Duodenal mucosa (tissue), 2 donors: ENCODE data around the gene HLA-A.

Source experiments
- H3K27ac ChIP-seq: one replicate; pipeline ENCODE4 v1.7.0; 2013; ENCODE audit warnings: low read depth, low read length
- H3K27me3 ChIP-seq, 2 donors: one replicate each; pipeline ENCODE4 v1.7.0; 2013; ENCODE audit warnings: low read length in 2 of 2, control low read depth in 1 of 2; ENCODE audit not compliant: insufficient read depth in 2 of 2, control insufficient read depth in 1 of 2
- H3K36me3 ChIP-seq, 2 donors: one replicate each; pipeline ENCODE4 v1.7.0; 2013; ENCODE audit warnings: low read length in 2 of 2, control low read depth in 1 of 2; ENCODE audit not compliant: insufficient read depth in 2 of 2, control insufficient read depth in 1 of 2
- H3K4me1 ChIP-seq, 2 donors: one replicate each; pipeline ENCODE4 v1.7.0; 2013; ENCODE audit warnings: low read length in 2 of 2, control low read depth in 1 of 2; ENCODE audit not compliant: insufficient read depth in 2 of 2, control insufficient read depth in 1 of 2
- H3K4me3 ChIP-seq, 2 donors: one replicate each; pipeline ENCODE4 v1.7.0; 2013; ENCODE audit warnings: low read length in 2 of 2, low read depth in 1 of 2
- H3K9ac ChIP-seq, 2 donors: one replicate each; pipeline ENCODE4 v1.7.0; 2013; ENCODE audit warnings: low read length in 2 of 2, low read depth in 1 of 2
- H3K9me3 ChIP-seq, 2 donors: one replicate each; pipeline ENCODE4 v1.7.0; 2013; ENCODE audit warnings: low read length in 2 of 2, control low read depth in 1 of 2; ENCODE audit not compliant: control insufficient read depth in 1 of 2

HLA-A gene

GRCh38 chr6:29981211-29981812 is 39.0 kb downstream of the HLA-A start:
- no peaks in the 10 kb centered on the region for H3K9me3 ChIP-seq
- H3K4me3 ChIP-seq, result peak overlapping the region in 1 of 2 donors; percentile 55
- no peak overlapping the region for H3K27ac ChIP-seq
- H3K36me3 ChIP-seq, result no peaks in the 10 kb centered on the region
- no peaks in the 10 kb centered on the region for H3K27me3 ChIP-seq
- H3K4me1 ChIP-seq, result peaks cover 17% of the 10 kb centered on the region in 2 donors
- no peak overlapping the region for H3K9ac ChIP-seq

GRCh38 chr6:29982097-29982496 is 39.8 kb downstream of the HLA-A start:
- Histone ChIP-seq H3K27me3 (no peaks in the 10 kb centered on the region), H3K4me3 (no peak overlapping the region), H3K4me1 (peaks cover 14 to 17% of the 10 kb centered on the region in 2 donors), H3K9me3 (no peaks in the 10 kb centered on the region), H3K9ac (no peak overlapping the region), H3K36me3 (no peaks in the 10 kb centered on the region), H3K27ac (no peak overlapping the region)

- no peak overlapping the region for H3K9ac ChIP-seq
- H3K4me3 ChIP-seq, result no peak overlapping the region
- H3K27ac ChIP-seq, result no peak overlapping the region
- H3K9me3 ChIP-seq, result no peaks in the 10 kb centered on the region
- no peaks in the 10 kb centered on the region for H3K27me3 ChIP-seq
- no peaks in the 10 kb centered on the region for H3K36me3 ChIP-seq
- H3K4me1 ChIP-seq, result peaks cover 8 to 10% of the 10 kb centered on the region in 2 donors
Measured at GRCh38 chr6:29984232-29984631, 41.9 kb downstream of the HLA-A start.

GRCh38 chr6:29984992-29985391 is 42.7 kb downstream of the HLA-A start:
- Histone ChIP-seq H3K4me1 (peaks cover 8 to 10% of the 10 kb centered on the region in 2 donors), H3K4me3 (no peak overlapping the region), H3K9me3 (no peaks in the 10 kb centered on the region), H3K9ac (no peak overlapping the region), H3K27ac (no peak overlapping the region), H3K27me3 (no peaks in the 10 kb centered on the region), H3K36me3 (no peaks in the 10 kb centered on the region)

- Histone ChIP-seq H3K27ac (no peak overlapping the region), H3K4me3 (no peak overlapping the region), H3K4me1 (peaks cover 4 to 9% of the 10 kb centered on the region in 2 donors), H3K36me3 (no peaks in the 10 kb centered on the region), H3K9me3 (no peaks in the 10 kb centered on the region), H3K27me3 (no peaks in the 10 kb centered on the region), H3K9ac (no peak overlapping the region)
Measured at GRCh38 chr6:29986179-29986781, 43.9 kb downstream of the HLA-A start.

GRCh38 chr6:29989211-29989610 is 46.9 kb downstream of the HLA-A start:
- Histone ChIP-seq H3K9me3 (no peaks in the 10 kb centered on the region), H3K4me1 (no peaks in the 10 kb centered on the region), H3K27me3 (no peaks in the 10 kb centered on the region), H3K27ac (no peak overlapping the region), H3K4me3 (no peak overlapping the region), H3K9ac (no peak overlapping the region), H3K36me3 (no peaks in the 10 kb centered on the region)

GRCh38 chr6:29990931-29991330 is 48.6 kb downstream of the HLA-A start:
- Histone ChIP-seq H3K9me3 (no peaks in the 10 kb centered on the region), H3K4me1 (no peaks in the 10 kb centered on the region), H3K9ac (no peak overlapping the region), H3K27ac (no peak overlapping the region), H3K36me3 (no peaks in the 10 kb centered on the region), H3K27me3 (no peaks in the 10 kb centered on the region), H3K4me3 (no peak overlapping the region)

GRCh38 chr6:29992807-29993206 is 50.5 kb downstream of the HLA-A start:
- no peak overlapping the region for H3K27ac ChIP-seq
- no peak overlapping the region for H3K4me3 ChIP-seq
- H3K36me3 ChIP-seq, result no peaks in the 10 kb centered on the region
- H3K9me3 ChIP-seq, result no peaks in the 10 kb centered on the region
- H3K9ac ChIP-seq, result no peak overlapping the region
- no peaks in the 10 kb centered on the region for H3K4me1 ChIP-seq
- no peaks in the 10 kb centered on the region for H3K27me3 ChIP-seq

GRCh38 chr6:29994826-29995225 is 52.5 kb downstream of the HLA-A start:
- H3K4me1 ChIP-seq, result no peaks in the 10 kb centered on the region

GRCh38 chr6:29995340-29995777 is 53.0 kb downstream of the HLA-A start:
- Histone ChIP-seq H3K4me3 (no peak overlapping the region), H3K9ac (no peak overlapping the region), H3K36me3 (no peaks in the 10 kb centered on the region), H3K9me3 (no peaks in the 10 kb centered on the region), H3K4me1 (no peaks in the 10 kb centered on the region), H3K27me3 (no peaks in the 10 kb centered on the region), H3K27ac (no peak overlapping the region)

More at GRCh38 chr6:29994826-29995225, 52.5 kb downstream of the HLA-A start:
- Histone ChIP-seq H3K4me3 (no peak overlapping the region), H3K27me3 (no peaks in the 10 kb centered on the region), H3K9ac (no peak overlapping the region), H3K27ac (no peak overlapping the region), H3K36me3 (no peaks in the 10 kb centered on the region), H3K9me3 (no peaks in the 10 kb centered on the region)
